ENCODE data around the gene CHPT1. TPM values are rescaled to one million over a fixed set of nuclear protein-coding genes. Genes with fewer than 3 reads are reported as not detected.
"Not testable (repeated sequence)": the region's sequence is repeated elsewhere in the genome, so short reads cannot be mapped to it uniquely, and the experiment has no call there.

The CHPT1 gene
- total and polyA plus RNA-seq, 9 donors = 22.4 to 28.8 (median 24.8) TPM

GRCh38 chr12:101680240-101680639, 17.2 kb upstream of the CHPT1 start:
- H3K27ac ChIP-seq (ENCODE audit: low read length) = no peak overlapping the region
- 78% methylated on average over 1 of the region's 3 CpGs for WGBS (ENCODE audit: insufficient coverage)

GRCh38 chr12:101680647-101681046, 16.8 kb upstream of the CHPT1 start:
- no peak for DNase-seq
- Histone ChIP-seq H3K27me3 (ENCODE audit: control insufficient read depth, insufficient read depth, low read length) (no peaks in the 10 kb centered on the region), H3K27ac (ENCODE audit: low read length) (no peak overlapping the region), H3K9me3 (replicated peaks; ENCODE audit: control insufficient read depth, low read depth, low read length) (no peaks in the 10 kb centered on the region), H3K4me3 (ENCODE audit: low read length) (no peak overlapping the region), H3K4me1 (ENCODE audit: control insufficient read depth, insufficient read depth, low read length) (no peaks in the 10 kb centered on the region), H3K36me3 (ENCODE audit: control insufficient read depth, insufficient read depth, low read length) (peaks cover 4% of the 10 kb centered on the region)

More at GRCh38 chr12:101680240-101680639, 17.2 kb upstream of the CHPT1 start:
- Histone ChIP-seq H3K4me1 (ENCODE audit: control insufficient read depth, insufficient read depth, low read length) (no peaks in the 10 kb centered on the region), H3K4me3 (ENCODE audit: low read length) (no peak overlapping the region), H3K36me3 (ENCODE audit: control insufficient read depth, insufficient read depth, low read length) (peaks cover 5% of the 10 kb centered on the region), H3K27me3 (ENCODE audit: control insufficient read depth, insufficient read depth, low read length) (no peaks in the 10 kb centered on the region), H3K9me3 (replicated peaks; ENCODE audit: control insufficient read depth, low read depth, low read length) (no peaks in the 10 kb centered on the region)
- no peak for DNase-seq

GRCh38 chr12:101681627-101682026, 15.8 kb upstream of the CHPT1 start:
- H3K27ac ChIP-seq (ENCODE audit: low read length); H3K4me1 ChIP-seq (ENCODE audit: control insufficient read depth, insufficient read depth, low read length); H3K4me3 ChIP-seq (ENCODE audit: low read length); H3K36me3 ChIP-seq (ENCODE audit: control insufficient read depth, insufficient read depth, low read length); H3K9me3 ChIP-seq (replicated peaks; ENCODE audit: control insufficient read depth, low read depth, low read length); H3K27me3 ChIP-seq (ENCODE audit: control insufficient read depth, insufficient read depth, low read length); DNase-seq: not testable (repeated sequence)
- 58% methylated on average over 5 of the region's 6 CpGs for WGBS (ENCODE audit: insufficient coverage)

GRCh38 chr12:101685092-101685491, 12.3 kb upstream of the CHPT1 start:
- no peaks in the 10 kb centered on the region for H3K4me1 ChIP-seq (ENCODE audit: control insufficient read depth, insufficient read depth, low read length)
- peaks cover 4% of the 10 kb centered on the region for H3K36me3 ChIP-seq (ENCODE audit: control insufficient read depth, insufficient read depth, low read length)
- H3K27me3 ChIP-seq (ENCODE audit: control insufficient read depth, insufficient read depth, low read length) = no peaks in the 10 kb centered on the region
- H3K9me3 ChIP-seq (replicated peaks; ENCODE audit: control insufficient read depth, low read depth, low read length) = no peaks in the 10 kb centered on the region
- no peak overlapping the region for H3K4me3 ChIP-seq (ENCODE audit: low read length)
- no CpG with 5 or more reads among the region's 1 CpG for WGBS (ENCODE audit: insufficient coverage)
- DNase-seq = no peak
- no peak overlapping the region for H3K27ac ChIP-seq (ENCODE audit: low read length)

GRCh38 chr12:101686176-101686575, 11.3 kb upstream of the CHPT1 start:
- Histone ChIP-seq H3K4me1 (ENCODE audit: control insufficient read depth, insufficient read depth, low read length) (no peaks in the 10 kb centered on the region), H3K9me3 (replicated peaks; ENCODE audit: control insufficient read depth, low read depth, low read length) (no peaks in the 10 kb centered on the region), H3K27me3 (ENCODE audit: control insufficient read depth, insufficient read depth, low read length) (no peaks in the 10 kb centered on the region), H3K4me3 (ENCODE audit: low read length) (no peak overlapping the region), H3K36me3 (ENCODE audit: control insufficient read depth, insufficient read depth, low read length) (peaks cover 4% of the 10 kb centered on the region), H3K27ac (ENCODE audit: low read length) (no peak overlapping the region)
- WGBS (ENCODE audit: insufficient coverage) = no CpG with 5 or more reads among the region's 1 CpG
- no peak for DNase-seq

GRCh38 chr12:101690544-101691098, 6.8 kb upstream of the CHPT1 start:
- Histone ChIP-seq H3K4me1 (ENCODE audit: control insufficient read depth, insufficient read depth, low read length) (peaks cover 2% of the 10 kb centered on the region), H3K36me3 (ENCODE audit: control insufficient read depth, insufficient read depth, low read length) (peaks cover 4% of the 10 kb centered on the region), H3K4me3 (ENCODE audit: low read length) (no peak overlapping the region), H3K27ac (ENCODE audit: low read length) (no peak overlapping the region), H3K9me3 (replicated peaks; ENCODE audit: control insufficient read depth, low read depth, low read length) (peaks cover 2% of the 10 kb centered on the region), H3K27me3 (ENCODE audit: control insufficient read depth, insufficient read depth, low read length) (no peaks in the 10 kb centered on the region)
- no peak for DNase-seq
- WGBS (ENCODE audit: insufficient coverage) = no CpG with 5 or more reads among the region's 3 CpGs

GRCh38 chr12:101691503-101692096, 5.8 kb upstream of the CHPT1 start:
- Histone ChIP-seq H3K4me1 (ENCODE audit: control insufficient read depth, insufficient read depth, low read length) (peaks cover 6% of the 10 kb centered on the region), H3K4me3 (ENCODE audit: low read length) (no peak overlapping the region), H3K27ac (ENCODE audit: low read length) (no peak overlapping the region), H3K9me3 (replicated peaks; ENCODE audit: control insufficient read depth, low read depth, low read length) (peaks cover 2% of the 10 kb centered on the region), H3K27me3 (ENCODE audit: control insufficient read depth, insufficient read depth, low read length) (no peaks in the 10 kb centered on the region), H3K36me3 (ENCODE audit: control insufficient read depth, insufficient read depth, low read length) (peaks cover 1% of the 10 kb centered on the region)
- 90% methylated on average over 1 of the region's 1 CpG for WGBS (ENCODE audit: insufficient coverage)
- DNase-seq = no peak

GRCh38 chr12:101694297-101694848, 3.1 kb upstream of the CHPT1 start:
- whole genome bisulfite sequencing (ENCODE audit: insufficient coverage) = no CpG with 5 or more reads among the region's 2 CpGs
- Histone ChIP-seq H3K4me3 (ENCODE audit: low read length) (no peak overlapping the region), H3K27me3 (ENCODE audit: control insufficient read depth, insufficient read depth, low read length) (no peaks in the 10 kb centered on the region), H3K27ac (ENCODE audit: low read length) (no peak overlapping the region), H3K9me3 (replicated peaks; ENCODE audit: control insufficient read depth, low read depth, low read length) (peaks cover 2% of the 10 kb centered on the region), H3K4me1 (ENCODE audit: control insufficient read depth, insufficient read depth, low read length) (peaks cover 17% of the 10 kb centered on the region), H3K36me3 (ENCODE audit: control insufficient read depth, insufficient read depth, low read length) (no peaks in the 10 kb centered on the region)
- no peak for DNase-seq

GRCh38 chr12:101694986-101695385, 2.5 kb upstream of the CHPT1 start:
- peaks cover 17% of the 10 kb centered on the region for H3K4me1 ChIP-seq (ENCODE audit: control insufficient read depth, insufficient read depth, low read length)
- peaks cover 2% of the 10 kb centered on the region for H3K9me3 ChIP-seq (replicated peaks; ENCODE audit: control insufficient read depth, low read depth, low read length)
- no peak for DNase-seq
- WGBS (ENCODE audit: insufficient coverage) = no CpG with 5 or more reads among the region's 2 CpGs
- H3K27me3 ChIP-seq (ENCODE audit: control insufficient read depth, insufficient read depth, low read length) = no peaks in the 10 kb centered on the region
- no peak overlapping the region for H3K27ac ChIP-seq (ENCODE audit: low read length)
- no peak overlapping the region for H3K4me3 ChIP-seq (ENCODE audit: low read length)
- no peaks in the 10 kb centered on the region for H3K36me3 ChIP-seq (ENCODE audit: control insufficient read depth, insufficient read depth, low read length)

- no peaks in the 10 kb centered on the region for H3K36me3 ChIP-seq (ENCODE audit: control insufficient read depth, insufficient read depth, low read length)
- no CpG with 5 or more reads among the region's 1 CpG for WGBS (ENCODE audit: insufficient coverage)
- H3K27ac ChIP-seq (ENCODE audit: low read length) = no peak overlapping the region
- no peak for DNase-seq
- peaks cover 2% of the 10 kb centered on the region for H3K9me3 ChIP-seq (replicated peaks; ENCODE audit: control insufficient read depth, low read depth, low read length)
- H3K27me3 ChIP-seq (ENCODE audit: control insufficient read depth, insufficient read depth, low read length) = no peaks in the 10 kb centered on the region
- no peak overlapping the region for H3K4me3 ChIP-seq (ENCODE audit: low read length)
- peaks cover 17% of the 10 kb centered on the region for H3K4me1 ChIP-seq (ENCODE audit: control insufficient read depth, insufficient read depth, low read length)
These were observed 1.7 kb upstream of the CHPT1 start for GRCh38 chr12:101695706-101696105.
